CD4-positive, alpha-beta T cell treated with Interleukin-17A for 4 hours (primary cell): ENCODE results near the gene LDB2.
"Not testable (repeated sequence)": the region's sequence is repeated elsewhere in the genome, so short reads cannot be mapped to it uniquely, and the experiment has no call there.

ENCODE experiments used
- DNase-seq: peaks from one replicate; pipeline ENCODE4 v3.0.0-alpha.2; 2020; ENCODE audit warnings: mixed read lengths

Gene LDB2

DNA sequence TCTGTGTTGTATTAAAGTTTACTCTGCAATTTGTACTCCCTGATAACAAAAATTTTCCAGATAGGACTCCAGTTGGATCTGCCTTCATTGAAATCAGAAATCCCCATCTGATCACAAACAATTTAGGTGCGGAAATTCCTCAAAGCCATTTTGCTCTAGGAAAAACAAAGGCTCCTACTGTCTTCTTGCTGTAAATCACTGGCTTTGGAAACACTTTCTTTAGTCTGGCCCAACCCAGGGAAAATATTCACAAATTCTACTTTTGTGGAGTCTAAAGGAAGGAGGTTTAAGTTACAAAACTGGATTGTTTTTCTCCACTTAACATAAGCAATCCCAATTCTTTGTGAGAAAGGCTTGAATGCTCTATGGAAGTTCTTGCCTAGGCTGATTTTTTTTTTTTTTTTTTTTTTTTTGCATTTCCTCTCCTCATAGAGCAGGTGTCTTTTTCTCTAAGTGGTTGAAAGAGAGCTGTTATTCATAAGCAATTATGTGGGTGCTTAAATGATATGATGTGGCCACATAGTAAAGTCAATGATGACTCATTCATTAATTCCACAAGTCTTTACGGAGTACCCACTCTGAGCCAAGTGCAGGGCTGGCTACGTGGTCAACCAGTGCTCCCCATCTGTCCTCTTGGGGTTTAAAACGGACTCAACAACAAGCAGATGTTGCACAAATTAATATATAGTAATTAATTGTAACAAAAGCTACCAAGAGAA is 261.4 kb downstream of the LDB2 start:
- no peak for DNase-seq

DNA sequence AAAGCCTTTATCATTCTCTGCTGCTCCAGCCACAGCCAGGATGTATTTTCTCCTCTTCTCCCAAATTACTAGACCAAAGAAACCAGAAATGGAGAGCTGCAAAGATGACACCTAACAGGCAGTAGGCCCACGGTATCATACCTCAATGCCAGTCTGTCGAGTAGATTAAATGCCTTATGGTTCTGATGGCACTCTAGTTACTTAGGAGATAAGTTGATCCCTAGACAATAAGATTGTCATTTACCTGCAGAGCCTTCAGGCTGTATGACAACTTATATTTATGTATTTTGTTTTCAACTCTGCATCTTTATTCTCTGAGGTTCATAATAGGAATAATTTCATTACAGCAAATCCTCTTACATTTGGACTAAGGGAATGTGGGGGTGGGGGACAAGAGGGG is 262.1 kb downstream of the LDB2 start:
- DNase-seq, result no peak

DNA sequence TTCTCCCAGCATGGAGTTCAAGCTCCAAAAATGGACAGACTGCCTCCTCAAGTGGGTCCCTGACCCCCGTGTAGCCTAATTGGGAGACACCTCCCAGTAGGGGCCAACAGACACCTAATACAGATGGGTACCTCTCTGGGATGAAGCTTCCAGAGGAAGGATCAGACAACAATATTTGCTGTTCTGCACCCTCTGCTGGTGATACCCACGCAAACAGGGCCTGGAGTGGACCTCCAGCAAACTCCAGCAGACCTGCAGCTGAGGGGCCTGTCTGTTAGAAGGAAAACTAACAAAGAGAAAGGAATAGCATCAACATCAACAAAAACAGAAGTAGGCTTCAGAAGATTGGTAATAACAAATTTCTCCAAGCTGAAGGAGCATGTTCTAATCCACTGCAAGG is 269.2 kb downstream of the LDB2 start:
- not testable (repeated sequence) for DNase-seq

DNA sequence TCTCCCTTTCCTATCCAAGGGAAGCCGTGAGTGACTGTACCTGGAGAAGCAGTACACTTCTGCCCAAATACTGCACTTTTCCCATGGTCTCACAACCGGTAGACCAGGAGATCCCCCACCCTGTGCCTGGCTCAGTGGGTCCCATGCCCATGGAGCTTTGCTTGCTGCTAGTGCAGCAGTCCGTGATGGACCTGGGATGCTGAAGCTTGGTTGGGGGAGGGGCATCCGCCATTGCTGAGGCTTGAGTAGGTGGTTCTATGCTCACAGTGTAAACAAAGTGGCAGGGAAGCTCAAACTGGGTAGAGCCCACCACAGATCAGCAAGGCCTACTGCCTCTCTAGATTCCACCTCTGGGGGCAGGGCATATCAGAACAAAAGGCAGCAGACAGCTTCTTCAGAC is 269.6 kb downstream of the LDB2 start:
- DNase-seq, result not testable (repeated sequence)

DNA sequence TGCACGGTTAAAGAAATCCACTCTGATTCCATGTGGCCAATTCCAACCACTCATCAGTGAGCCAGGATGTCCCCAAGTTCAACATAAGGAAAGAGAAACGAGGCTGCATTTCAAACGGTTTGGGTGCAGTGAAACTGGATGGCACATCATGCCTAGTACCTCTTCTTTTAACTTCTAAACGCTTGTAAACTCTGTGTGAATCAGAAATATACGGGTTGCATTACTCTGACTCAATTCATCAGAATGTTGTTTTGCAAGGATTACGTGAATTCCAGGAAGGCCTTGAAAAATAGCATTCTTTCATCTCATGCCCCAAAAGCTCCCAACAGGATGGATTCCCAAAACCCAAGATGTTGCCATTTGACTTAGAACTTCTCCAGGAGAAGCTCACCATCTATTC is 270.4 kb downstream of the LDB2 start:
- no peak for DNase-seq

DNA sequence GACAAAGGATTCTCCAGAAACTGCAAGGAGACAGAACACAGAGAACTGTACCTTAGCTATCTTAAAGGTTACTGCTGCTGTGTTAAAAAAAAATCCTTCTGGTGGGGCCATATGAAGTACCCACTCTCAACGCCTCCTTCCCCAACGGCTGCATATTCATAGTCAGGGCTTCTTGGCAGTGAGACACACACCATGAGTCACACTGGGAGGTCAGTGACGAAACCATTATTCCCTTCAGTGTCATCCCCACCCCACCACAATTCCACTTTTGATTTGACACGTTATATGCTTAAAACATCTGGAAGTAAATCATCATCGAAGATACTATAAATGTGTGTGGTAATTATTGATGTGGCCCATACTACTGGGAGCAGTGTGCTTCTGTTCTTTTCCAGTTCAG is 271.5 kb downstream of the LDB2 start:
- DNase-seq, result no peak

DNA sequence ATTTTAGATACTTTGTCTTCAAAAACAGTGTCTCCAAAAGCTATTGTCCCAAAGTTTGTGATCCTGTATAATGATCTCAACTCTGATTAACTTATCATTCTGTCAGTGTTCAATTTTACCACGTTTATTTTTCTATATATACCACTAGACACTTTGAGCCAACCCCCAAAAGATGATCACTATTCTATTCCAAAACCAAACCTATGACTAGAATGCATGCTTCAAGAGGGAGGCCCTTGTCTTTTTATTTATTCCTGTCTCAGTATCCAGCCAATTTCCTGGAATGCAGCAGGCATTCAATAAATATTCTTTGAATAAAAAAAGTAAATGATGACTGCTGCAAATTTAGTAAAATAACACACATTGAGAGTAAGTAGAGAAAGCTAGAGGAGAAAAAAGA is 275.6 kb downstream of the LDB2 start:
- no peak for DNase-seq

DNA sequence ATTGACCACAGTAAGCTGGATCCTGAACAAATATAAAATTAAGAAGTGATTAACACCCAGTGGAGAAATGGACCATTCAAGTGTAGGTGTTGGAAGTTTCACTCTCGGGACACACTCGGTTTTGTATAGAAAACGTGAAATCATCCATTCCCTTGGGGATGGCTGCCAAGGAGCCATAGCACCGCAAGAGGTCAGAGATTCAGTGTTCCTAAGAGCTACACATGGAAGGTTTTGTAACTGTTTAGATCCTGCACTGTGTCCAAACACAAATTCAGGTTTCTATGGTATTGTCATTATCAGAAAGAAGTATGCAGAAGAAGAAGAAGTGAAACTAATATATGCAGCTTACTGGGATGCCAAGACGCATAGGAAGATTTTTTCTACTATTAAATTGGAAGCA is 281.0 kb downstream of the LDB2 start:
- DNase-seq, result no peak

DNA sequence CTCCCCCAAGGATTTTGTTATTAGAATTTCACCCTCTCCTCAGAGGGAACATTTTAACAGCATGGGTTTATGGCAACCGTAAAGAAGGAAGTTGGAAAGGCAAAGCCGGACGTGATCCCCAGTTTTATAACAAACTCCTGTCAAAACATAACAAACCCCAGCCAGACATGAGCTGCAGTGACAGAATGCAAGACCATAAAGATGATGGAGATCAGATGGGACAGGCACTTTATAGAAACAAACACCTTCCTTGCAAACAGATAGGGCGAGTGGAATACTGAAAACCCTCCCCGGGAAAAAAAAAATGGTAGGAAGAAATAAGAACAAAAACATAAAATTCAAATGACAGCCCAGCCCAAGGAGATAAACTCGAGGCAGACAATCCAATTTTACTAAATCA is 281.4 kb downstream of the LDB2 start:
- DNase-seq, result no peak

DNA sequence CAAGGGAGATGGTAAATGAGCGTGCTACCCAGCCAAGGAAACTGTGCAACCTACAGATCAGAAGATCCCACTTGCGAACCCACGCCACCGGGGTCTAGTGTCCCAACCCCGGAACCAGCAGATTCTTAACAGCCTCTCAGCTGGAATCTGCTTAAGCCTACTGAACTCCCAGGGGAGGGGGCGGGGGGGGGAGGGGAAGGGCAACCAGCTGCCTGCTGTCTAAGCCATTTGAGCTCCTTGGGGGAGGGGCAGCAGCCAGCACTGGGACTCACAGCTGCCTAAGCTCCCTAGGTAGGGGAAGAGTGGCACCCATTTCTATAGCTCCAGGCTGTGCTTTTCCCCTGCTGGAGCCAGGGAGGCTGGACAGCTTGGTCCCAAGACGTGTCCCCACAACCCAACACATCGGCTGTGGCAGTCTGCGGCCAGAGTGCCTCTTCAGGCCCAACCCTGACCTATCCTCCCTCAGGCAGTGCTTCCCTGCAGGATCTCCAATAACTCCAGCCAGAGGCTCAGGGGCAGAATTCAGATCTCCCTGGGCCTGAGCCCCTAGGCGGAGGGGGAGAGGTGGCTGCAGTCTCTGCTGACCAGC is 289.2 kb downstream of the LDB2 start:
- DNase-seq, result no peak

DNA sequence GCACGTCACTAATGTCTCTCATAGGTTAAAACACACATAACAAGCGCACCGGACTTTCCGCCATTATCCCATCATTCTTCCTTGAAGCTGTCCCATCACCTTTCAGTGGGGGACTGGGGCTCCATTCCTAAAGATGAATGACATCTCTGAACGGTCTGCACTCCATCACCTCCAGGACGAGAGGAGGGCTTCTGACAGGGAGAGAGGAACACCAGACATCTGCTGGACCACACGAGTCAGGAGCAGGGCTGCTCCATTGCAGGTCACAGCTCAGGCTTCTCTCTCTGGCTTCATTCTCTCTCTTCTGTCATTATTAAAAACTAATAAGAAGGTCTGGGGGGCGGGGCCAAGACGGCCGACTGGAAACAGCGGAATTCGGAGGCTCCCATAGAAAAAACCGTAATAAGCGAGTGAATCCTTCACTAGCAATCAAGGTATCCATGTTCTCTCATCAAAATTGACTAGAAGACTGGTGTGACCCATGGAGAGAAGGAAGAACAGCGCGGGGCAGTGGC is 289.8 kb downstream of the LDB2 start:
- DNase-seq, result no peak

DNA sequence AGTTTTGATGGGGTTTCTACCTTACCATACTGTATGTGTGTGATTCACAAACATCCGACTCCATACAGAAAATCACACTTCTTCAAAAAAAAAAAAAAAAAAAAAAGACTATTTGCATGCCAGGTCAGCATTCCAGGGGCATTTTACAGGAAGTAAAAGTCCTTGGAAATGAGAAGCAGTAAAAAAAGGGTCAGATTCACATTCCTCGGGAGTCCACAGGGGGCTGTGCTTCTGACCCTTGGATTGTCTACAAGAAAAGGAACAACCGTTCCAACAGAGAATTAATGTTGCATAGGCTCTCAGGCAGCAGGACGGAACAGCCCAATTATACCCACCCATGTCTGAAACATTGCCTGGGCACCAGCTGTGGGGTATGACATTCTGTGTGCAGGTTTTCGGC is 290.3 kb downstream of the LDB2 start:
- DNase-seq, result no peak

DNA sequence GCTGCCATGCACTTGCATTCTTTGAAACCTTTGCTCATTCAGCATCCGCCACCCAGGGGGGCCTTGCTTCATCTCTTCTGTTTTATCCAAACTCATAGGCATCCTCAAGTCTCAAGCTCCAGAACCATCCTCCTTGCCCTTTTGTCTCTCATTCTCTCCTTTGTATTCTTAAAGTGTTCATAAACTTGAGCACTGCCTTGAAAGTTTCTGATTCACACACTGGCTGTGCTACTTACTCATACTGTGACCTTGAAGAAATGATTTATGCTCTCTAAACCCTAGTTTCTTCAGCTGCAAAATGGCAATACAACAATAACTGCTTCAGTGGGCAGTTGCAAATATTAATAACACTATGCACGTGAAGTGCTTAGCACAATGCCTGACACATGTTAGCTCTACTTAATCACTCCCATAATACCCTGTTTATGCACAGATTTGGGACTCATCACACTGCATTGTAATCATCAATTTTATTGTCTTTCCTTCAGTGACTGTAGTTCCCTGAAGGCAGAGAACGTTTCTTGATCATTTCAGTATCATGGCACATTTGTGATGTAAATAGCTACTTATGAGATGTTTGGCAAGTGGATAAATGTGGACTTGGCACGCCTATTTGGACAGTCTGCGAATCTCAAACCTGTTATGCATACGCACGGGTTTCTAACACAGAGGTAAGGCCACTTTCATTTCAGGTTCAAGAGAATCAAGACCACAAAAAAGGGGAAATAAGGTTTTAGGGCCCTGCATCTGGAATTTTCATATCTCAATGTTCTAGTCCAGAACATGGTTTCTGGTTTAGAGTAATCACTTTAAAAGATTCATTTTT is 291.0 kb downstream of the LDB2 start:
- no peak for DNase-seq

DNA sequence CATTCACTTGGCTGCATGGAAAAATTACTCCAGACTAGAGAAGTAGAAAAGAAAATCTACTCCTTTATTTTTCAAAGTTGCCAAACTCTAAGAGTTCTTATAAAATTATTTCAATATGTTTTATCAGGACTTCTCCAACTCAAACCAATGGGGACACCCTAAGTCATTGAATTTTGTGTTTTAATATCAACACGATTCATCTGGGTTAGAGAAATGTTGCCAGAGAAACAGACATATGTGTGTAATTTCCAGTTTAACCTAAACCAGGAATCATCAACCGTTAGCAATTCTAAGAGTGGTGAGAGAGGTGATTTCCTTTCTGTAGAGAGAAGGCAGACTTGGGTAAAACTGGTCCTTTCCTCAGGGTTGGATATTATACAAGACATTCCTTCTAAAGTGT is 291.8 kb downstream of the LDB2 start:
- DNase-seq, result no peak

DNA sequence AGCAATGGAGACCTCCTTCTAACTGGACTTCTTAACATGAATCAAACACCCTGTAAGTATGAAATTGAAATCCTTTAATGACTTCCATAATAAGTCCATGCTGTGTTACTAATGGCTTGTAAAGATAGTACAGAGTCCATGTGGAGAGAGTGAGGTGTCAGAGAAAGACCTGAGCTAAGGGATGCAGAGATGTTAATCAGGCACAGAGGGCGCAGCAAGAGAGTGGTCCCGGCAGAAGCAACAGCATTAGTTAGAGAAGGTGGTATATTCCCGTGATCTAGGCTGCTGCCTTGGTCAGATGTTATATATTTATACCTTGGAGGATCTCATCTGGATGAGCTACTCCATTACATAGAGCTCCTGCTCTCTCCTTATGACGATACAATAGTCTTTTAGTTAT is 295.3 kb downstream of the LDB2 start:
- DNase-seq, result no peak

DNA sequence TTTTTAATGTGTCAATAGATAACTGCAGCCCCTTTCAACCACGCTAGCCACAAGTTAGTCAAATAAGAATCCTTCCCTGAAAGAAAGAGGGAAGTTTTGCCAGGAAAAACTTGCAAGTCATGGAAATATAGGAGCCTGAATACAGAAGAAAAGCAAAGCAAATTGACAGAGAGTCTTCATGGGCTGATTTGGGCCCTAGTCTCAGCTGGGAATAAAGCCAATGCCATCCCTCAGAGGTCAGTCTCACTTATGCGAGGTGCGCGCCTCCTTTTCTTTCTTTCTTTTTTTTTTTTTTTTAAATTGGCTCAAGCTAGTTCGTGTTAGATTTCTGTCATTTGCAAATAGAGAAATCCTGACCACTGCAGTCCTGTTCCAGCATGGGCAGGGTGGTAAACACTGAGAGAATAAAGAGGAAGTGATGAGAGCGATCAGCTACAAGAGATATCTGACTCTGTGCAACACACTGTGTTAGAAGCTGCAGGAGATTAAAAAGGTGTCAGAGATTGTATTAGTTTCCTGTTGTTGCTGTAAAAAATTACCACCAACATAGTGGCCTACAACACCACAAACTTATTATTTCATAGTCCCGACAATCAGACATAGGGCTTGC is 299.7 kb downstream of the LDB2 start:
- DNase-seq, result no peak

DNA sequence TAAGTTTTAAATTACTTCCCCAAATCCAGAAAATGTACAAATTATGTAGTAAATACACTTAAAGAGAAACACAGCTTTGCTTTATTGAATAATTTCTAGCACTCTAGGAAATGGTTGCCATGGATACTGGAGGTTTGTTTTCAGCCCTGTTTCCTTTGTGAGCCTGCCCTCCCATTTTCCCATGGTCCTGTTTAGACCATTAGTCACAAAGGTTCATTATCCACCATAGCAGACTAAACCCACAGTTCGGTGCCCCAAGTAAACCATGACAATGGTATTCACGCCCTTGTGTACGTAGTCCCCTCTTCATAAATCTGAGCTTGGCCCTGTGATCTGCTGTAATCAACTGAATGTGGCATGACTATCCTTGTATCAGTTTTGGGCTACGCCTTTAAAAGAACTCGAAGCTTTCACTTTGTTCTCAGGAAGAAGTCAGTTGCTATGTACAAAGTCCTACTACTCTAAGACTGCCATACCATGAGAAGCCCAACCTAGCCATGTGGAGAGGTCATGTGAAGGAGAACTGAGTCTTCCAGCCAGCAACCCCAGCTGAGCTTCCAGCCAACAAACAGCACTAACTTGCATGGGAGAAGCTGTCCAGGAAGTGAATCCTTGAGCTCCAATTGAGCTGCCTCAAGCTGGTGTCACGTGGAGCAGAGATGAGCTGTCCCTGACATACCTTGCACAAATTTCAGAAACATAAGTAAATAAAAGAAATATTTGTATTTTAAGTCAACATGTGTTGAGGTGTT is 300.4 kb downstream of the LDB2 start:
- no peak for DNase-seq

DNA sequence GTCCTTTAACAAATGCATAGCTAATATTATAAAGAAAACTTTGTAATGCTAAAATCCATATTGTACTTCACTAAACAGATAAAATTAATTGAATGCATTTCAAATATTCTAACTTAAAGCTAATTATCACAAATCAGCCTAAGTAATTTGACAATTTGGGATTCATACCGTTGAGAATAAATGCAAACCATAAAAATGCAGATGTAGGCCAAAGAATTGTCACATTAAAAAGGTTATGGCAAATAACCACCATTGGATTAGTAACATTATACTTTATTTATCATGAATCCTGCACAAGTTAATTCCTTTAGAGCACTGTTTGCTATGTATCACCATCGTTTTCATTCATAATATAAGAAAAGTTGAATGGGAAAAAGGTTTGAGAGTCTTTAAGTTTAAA is 301.0 kb downstream of the LDB2 start:
- DNase-seq, result no peak

DNA sequence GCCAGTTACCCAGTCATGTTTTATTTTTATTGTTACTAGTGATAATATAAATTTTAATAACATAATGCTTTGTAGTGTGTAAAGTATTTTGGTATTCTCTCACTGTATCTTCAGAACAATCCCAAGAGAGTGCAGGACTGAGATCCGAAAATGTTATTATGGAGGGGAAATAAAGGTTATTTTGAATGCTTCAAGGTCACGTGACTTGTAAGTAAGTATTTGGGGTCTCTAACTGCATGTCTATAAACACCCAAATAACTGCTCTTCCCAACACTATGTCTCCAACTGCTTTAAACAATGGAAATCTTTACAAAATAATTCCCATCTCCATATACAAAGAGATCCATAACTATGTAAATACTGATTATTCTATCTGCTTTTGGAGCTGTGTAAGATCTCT is 302.2 kb downstream of the LDB2 start:
- DNase-seq, result no peak

DNA sequence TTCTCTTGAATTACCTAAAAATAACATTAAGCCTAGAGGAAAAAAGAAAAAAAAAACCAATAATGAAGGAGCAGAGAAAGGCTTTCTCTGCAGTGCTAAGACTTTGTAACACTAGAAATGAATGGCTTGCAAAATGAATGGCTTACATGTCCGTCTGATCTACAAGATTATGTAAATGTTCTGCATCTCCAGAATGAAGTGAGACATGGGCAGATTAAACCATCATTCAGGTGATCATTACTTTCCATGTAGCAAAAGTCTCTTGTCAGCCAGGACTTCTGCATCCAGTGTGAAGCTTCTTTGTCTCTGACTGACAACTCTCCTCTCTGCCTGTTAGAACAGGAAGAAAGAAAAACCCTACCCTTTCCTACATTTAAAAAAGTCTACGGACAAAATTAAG is 304.3 kb downstream of the LDB2 start:
- no peak for DNase-seq

DNA sequence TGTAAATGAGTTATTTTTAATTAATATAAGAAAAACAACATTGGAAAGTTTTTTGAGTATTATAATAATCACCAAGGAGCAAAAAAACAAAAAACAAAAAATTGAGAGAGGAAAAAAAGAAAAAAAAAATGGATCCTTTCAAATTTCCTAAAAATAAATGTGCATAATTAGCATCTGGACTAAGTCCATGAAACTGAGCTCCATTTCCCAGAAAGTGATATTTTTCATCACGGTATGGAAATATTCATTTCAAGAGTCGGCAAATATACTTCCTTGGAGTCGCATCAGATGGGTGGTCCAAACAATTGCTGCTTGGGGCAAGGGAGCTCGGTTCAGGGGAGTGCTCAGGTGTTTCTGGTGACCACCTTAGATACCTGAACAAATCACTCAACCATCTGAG is 305.1 kb downstream of the LDB2 start:
- DNase-seq, result no peak

DNA sequence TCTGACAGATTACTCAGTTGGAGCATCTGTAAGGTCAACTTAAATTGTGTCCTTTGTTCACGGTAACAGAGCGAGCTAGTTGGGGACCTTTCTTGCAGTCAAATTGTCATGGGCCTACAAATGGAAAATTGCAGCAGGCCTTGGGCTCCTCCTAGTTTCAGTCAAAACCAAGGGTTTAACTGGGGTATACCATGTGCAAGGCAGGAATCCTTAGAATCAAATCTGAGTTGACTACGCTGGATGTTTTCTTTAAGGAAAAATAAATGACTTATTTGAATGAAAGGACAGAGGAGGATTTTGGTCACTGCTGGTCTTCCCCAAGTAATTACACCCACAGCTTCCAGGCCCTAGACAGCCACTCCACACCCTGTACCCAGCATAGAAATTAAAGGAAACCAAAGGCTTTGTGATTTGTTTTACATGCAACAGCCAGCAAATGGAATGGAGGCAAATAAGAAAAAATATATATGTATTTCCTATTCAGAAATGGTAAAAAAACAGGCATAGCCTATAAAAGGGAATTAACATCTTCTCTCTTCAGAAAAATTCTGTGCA is 307.1 kb downstream of the LDB2 start:
- no peak for DNase-seq
